ENCODE data around the gene TMSB4X. TPM values are rescaled to one million over a fixed set of nuclear protein-coding genes. Genes with fewer than 3 reads are reported as not detected.

Gene TMSB4X
- total RNA-seq, 2 experiments from 2014 or later, result 1,476 to 1,540 TPM

GRCh38 chrX:13007519-13008188 lies 32.7 kb downstream of the TMSB4X start:
- ChIA-PET CTCF (ENCODE audit: unreplicated experiment) (interaction anchor here (0.6 kb wide), 1 partner anchor 56 kb away, joined by 3 read pairs; no protein-coding TSS in a partner anchor), POLR2A (interaction anchor here (0.9 to 1.7 kb wide), 5 partner anchors 7 to 79 kb away, joined by 3 to 4 read pairs (median 3); no protein-coding TSS in a partner anchor)
- H3K27ac ChIP-seq (ENCODE audit: low read depth, low read length, poor library complexity, severe bottlenecking), result no peak overlapping the region
- H4K20me1 ChIP-seq (ENCODE audit: insufficient read depth, low read length), result no peaks in the 10 kb centered on the region
- H3K79me2 ChIP-seq (ENCODE audit: insufficient read depth, low read depth, low read length), result no peaks in the 10 kb centered on the region
- no peak overlapping the region for H2AFZ ChIP-seq (ENCODE audit: low read length)
- H3K36me3 ChIP-seq (ENCODE audit: insufficient read depth, low read length), result no peaks in the 10 kb centered on the region
- peaks cover 55% of the 10 kb centered on the region for H3K4me1 ChIP-seq (ENCODE audit: insufficient read depth, low read length, poor library complexity, severe bottlenecking)
- DNase-seq (ENCODE audit: low spot score), result no peak
- TF ChIP-seq EZH2phosphoT487 (IDR thresholded peaks at IDR 0.05; ENCODE audit: borderline replicate concordance, low read depth, low read length), result no peak
- TF ChIP-seq, protein P1, sequence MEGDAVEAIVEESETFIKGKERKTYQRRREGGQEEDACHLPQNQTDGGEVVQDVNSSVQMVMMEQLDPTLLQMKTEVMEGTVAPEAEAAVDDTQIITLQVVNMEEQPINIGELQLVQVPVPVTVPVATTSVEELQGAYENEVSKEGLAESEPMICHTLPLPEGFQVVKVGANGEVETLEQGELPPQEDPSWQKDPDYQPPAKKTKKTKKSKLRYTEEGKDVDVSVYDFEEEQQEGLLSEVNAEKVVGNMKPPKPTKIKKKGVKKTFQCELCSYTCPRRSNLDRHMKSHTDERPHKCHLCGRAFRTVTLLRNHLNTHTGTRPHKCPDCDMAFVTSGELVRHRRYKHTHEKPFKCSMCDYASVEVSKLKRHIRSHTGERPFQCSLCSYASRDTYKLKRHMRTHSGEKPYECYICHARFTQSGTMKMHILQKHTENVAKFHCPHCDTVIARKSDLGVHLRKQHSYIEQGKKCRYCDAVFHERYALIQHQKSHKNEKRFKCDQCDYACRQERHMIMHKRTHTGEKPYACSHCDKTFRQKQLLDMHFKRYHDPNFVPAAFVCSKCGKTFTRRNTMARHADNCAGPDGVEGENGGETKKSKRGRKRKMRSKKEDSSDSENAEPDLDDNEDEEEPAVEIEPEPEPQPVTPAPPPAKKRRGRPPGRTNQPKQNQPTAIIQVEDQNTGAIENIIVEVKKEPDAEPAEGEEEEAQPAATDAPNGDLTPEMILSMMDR (conservative IDR thresholded peaks at IDR 0.05; ENCODE audit: low read length), result no peak
- no peaks in the 10 kb centered on the region for H3K9me3 ChIP-seq (ENCODE audit: low read length)
- no peaks in the 10 kb centered on the region for H3K9me2 ChIP-seq (ENCODE audit: insufficient read depth, low read length)
- H3K4me2 ChIP-seq (ENCODE audit: low read length), result peak overlapping the region; percentile 59
- no peak overlapping the region for H3K4me3 ChIP-seq (ENCODE audit: low read depth, low read length, poor library complexity, severe bottlenecking)
- no TSS peak for BruUV-seq (replicated peaks)
- intact Hi-C loops (cut with micrococcal nuclease; ENCODE audit: unreplicated experiment), result no loop called here

GRCh38 chrX:13008189-13008533 lies 33.3 kb downstream of the TMSB4X start:
- no TSS peak for BruUV-seq (replicated peaks)
- intact Hi-C loops (cut with micrococcal nuclease; ENCODE audit: unreplicated experiment), result no loop called here
- H3K36me3 ChIP-seq (ENCODE audit: insufficient read depth, low read length), result no peaks in the 10 kb centered on the region
- H2AFZ ChIP-seq (ENCODE audit: low read length), result no peak overlapping the region
- CTCF ChIA-PET (ENCODE audit: unreplicated experiment), result interaction anchor here (0.6 kb wide), 1 partner anchor 57 kb away, joined by 3 read pairs; no protein-coding TSS in a partner anchor
- peak overlapping the region; percentile 59 for H3K4me2 ChIP-seq (ENCODE audit: low read length)
- no peaks in the 10 kb centered on the region for H3K79me2 ChIP-seq (ENCODE audit: insufficient read depth, low read depth, low read length)
- no peaks in the 10 kb centered on the region for H3K9me3 ChIP-seq (ENCODE audit: low read length)
- H3K4me3 ChIP-seq (ENCODE audit: low read depth, low read length, poor library complexity, severe bottlenecking), result no peak overlapping the region
- H4K20me1 ChIP-seq (ENCODE audit: insufficient read depth, low read length), result no peaks in the 10 kb centered on the region
- H3K27ac ChIP-seq (ENCODE audit: low read depth, low read length, poor library complexity, severe bottlenecking), result no peak overlapping the region
- TF ChIP-seq, protein P1 (conservative IDR thresholded peaks at IDR 0.05; ENCODE audit: low read length), result no peak
- no peak for TF ChIP-seq EZH2phosphoT487 (IDR thresholded peaks at IDR 0.05; ENCODE audit: borderline replicate concordance, low read depth, low read length)
- DNase-seq (ENCODE audit: low spot score), result peak; percentile 24
- POLR2A ChIA-PET, result interaction anchor here (0.7 to 1.5 kb wide), 5 partner anchors 7 to 78 kb away, joined by 3 to 5 read pairs (median 3); no protein-coding TSS in a partner anchor
- H3K4me1 ChIP-seq (ENCODE audit: insufficient read depth, low read length, poor library complexity, severe bottlenecking), result peaks cover 52% of the 10 kb centered on the region
- H3K9me2 ChIP-seq (ENCODE audit: insufficient read depth, low read length), result no peaks in the 10 kb centered on the region

DNA sequence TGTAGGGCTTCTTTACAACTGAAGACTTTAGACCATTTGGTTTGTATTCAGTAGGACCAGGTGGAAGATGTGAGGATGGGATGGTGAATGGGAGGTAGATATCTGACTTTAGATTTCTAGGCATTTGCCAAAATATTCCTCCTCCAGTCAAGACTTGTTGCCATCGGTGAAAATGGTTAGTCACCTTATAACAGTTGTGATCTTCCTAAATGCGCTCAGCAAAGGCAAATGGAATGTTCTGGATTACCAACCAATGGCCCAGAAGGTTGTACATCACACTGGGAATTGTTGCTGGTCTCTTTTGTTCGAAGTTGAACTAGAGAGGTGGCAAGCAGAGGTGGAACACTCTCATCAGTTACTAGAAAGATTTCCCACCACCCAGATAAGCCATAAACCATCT lies 33.9 kb downstream of the TMSB4X start:
- ChIA-PET POLR2A (interaction anchor here (0.6 to 1.5 kb wide), 4 partner anchors 8 to 37 kb away, joined by 3 to 5 read pairs (median 4); no protein-coding TSS in a partner anchor), CTCF (ENCODE audit: unreplicated experiment) (no interaction called here)
- intact Hi-C loops (cut with micrococcal nuclease; ENCODE audit: unreplicated experiment), result no loop called here
- peaks cover 55% of the 10 kb centered on the region for H3K4me1 ChIP-seq (ENCODE audit: insufficient read depth, low read length, poor library complexity, severe bottlenecking)
- H3K4me2 ChIP-seq (ENCODE audit: low read length), result peak overlapping the region; percentile 59; the same call in 1 of the 2 replicates
- H3K9me2 ChIP-seq (ENCODE audit: insufficient read depth, low read length), result no peaks in the 10 kb centered on the region
- no peak for DNase-seq (ENCODE audit: low spot score)
- H3K9me3 ChIP-seq (ENCODE audit: low read length), result no peaks in the 10 kb centered on the region
- no TSS peak for BruUV-seq (replicated peaks)
- no peaks in the 10 kb centered on the region for H3K79me2 ChIP-seq (ENCODE audit: insufficient read depth, low read depth, low read length)
- H3K4me3 ChIP-seq (ENCODE audit: low read depth, low read length, poor library complexity, severe bottlenecking), result no peak overlapping the region
- no peak overlapping the region for H2AFZ ChIP-seq (ENCODE audit: low read length)
- H3K27ac ChIP-seq (ENCODE audit: low read depth, low read length, poor library complexity, severe bottlenecking), result no peak overlapping the region
- H4K20me1 ChIP-seq (ENCODE audit: insufficient read depth, low read length), result no peaks in the 10 kb centered on the region
- TF ChIP-seq, protein P1 (conservative IDR thresholded peaks at IDR 0.05; ENCODE audit: low read length), result no peak
- no peak for TF ChIP-seq EZH2phosphoT487 (IDR thresholded peaks at IDR 0.05; ENCODE audit: borderline replicate concordance, low read depth, low read length)
- no peaks in the 10 kb centered on the region for H3K36me3 ChIP-seq (ENCODE audit: insufficient read depth, low read length)

Measured in OCI-LY7 (cell line).